CD4-positive, alpha-beta T cell treated with Interleukin-21 for 1 hour (primary cell): ENCODE measurements around the gene ENG.
"Not testable (repeated sequence)": the region's sequence is repeated elsewhere in the genome, so short reads cannot be mapped to it uniquely, and the experiment has no call there.

ENCODE experiments used
- DNase-seq: peaks from one replicate; pipeline ENCODE4 v3.0.0-alpha.2; 2020

Gene ENG

DNA sequence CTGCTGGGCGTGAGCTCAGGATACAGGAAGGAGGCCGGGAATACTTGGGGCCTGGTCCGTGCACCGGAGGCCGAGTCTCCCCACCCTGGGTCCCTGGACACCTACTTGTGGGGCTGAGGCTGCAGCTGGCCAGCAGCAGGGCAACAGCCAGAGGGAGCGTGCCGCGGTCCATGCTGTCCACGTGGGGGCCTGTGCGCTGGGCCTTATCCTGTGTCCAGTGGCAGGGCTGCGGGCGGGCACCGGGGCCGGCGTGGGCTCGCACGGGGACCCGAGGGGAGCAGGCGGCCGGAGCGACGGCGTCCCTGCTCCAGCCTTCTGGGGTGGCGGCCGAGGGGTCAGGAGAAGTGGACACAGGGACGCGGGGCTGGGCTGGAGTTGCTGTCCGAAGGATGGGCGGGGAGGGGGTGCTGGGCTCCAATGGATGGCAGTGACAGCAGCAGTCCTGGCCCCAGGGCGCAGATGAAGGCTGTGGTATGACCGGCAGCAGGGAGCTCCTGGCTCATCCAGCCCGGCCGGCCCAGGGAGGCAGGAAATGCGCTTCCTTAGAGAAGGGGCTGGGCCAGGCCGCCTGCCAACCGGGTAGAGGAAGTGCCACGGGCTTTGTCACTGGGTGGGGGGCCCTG, at the start of gene ENG:
ENG (minus strand) TSS at position 475 of the 623 bp plus-strand sequence; CDS start at position 172, 303 bp downstream.
- no peak for DNase-seq

DNA sequence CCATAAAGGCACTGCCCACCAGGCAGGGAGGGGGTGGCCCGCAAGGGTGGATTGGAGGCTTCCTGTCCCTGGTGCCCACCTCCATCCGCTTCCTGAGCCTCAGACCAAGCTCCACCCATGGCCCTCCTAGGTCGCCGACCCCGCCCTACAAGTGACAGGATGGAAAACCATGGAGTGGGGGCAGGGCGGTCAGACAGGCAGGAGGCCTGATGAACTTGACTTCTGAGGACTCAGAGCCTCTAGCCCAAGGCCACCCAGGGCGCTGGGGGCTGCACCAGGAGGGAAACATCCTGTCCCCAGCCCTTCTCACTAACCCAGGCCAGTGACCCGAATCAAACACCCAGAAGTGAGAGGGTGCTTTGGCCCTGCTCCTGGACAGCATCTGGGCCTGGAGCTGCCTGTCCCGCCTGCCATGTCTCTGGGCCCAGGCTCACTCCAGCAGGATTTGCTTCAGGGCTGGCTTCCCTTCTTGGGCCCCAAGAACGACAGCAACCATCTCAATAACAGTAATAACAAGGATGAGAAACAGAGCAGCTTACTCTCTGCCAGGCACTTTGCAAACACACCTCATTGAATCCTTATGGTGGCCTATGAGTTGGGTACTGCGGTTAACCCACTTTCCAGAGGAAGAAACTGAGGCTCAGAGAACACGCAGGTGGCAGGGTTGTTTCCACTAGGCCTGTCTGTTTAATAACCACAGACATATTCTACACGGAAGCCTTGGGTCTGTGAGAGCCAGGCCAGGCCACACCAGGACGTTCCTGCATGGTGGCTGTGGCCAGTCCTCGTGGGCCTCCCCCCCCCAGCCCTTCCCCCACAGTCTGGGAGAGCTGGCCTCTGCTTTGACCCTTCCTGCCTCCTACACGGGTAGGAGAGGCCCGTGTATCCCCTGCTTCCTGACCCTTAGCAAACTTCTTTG, 49.4 kb upstream of the ENG start:
- DNase-seq = peak; percentile 75

DNA sequence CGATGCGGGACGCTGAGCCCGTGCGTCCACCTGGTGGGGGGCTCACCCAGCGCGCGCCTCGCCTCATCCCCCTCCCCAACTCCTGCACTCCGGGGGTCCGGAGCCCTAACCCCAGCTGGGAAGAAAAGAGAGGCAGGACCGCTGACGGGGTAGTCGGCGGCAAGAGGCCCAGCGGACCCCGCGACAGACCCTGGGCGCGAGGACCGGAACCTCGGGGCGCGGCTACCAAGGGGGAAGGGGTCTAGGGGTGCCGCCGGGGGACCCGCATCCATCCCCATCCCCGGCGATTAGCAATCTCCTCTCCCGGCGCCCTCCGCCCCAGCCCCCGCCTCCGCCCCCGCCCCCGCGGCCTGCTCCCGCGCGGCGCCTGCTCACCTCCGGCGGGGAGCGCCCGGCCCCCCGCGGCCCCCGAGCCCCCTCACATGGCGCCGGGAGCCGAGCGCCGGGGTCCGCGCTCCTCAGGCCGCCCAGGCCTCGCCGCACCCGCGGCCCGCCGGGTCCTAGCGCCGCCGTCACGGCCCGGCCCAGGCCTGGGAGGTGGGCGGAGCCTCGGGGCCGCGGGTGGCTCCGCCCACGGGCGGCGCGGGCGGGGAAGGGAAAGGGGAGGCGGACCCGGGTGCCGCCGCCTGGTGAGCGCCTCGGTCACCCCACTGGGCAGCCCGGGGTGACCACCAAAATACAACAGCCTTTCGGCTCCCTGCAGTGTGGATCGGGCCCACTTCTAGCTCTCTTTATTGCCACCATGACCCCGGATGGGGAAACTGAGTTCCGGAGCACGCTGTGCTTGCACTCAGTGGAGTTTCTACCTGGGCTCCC, 44.9 kb upstream of the ENG start, which contains the start of gene ST6GALNAC6:
ST6GALNAC6 (minus strand) TSS at position 476 of the 816 bp plus-strand sequence. CDS start 1,622 bp downstream, outside the sequence.
- peak; percentile 75 for DNase-seq

DNA sequence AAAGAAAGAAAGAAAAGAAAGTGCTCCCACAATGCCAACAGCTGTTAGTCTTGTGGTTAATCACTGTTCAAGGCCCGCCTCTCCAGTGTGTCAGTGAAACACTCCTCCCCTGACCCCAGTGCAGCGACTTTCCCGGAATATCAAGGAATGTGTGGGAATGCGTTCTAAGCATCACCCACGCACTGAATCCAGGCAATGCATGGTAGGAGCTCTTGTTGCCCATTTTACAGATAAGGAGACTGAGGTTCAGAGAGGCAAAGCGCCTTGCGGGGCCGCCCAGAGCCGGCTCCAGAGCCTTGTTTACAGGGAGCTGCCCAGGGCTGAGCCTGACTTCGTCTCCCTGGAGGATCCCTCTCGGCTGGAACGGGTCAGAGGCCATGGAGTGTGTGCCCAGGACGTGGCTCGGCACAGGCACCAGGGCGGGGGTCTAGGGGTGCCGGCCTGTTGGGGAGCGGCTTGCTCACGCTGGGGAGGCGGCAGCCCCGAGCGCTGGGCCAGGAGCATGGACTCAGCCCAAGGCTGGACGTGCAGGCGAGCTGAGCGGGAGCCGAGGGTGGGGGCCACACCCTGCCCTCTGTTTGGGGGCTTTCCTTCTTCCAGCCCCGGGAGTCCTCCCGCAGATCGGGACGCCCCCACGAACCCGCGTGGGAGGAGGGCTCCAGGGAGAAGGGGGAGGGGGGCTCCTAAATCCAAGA, 44.1 kb upstream of the ENG start:
- no peak for DNase-seq

- peak; percentile 29 for DNase-seq
Observed at GRCh38 chr9:127897193-127897692, 42.8 kb upstream of the ENG start.

DNA sequence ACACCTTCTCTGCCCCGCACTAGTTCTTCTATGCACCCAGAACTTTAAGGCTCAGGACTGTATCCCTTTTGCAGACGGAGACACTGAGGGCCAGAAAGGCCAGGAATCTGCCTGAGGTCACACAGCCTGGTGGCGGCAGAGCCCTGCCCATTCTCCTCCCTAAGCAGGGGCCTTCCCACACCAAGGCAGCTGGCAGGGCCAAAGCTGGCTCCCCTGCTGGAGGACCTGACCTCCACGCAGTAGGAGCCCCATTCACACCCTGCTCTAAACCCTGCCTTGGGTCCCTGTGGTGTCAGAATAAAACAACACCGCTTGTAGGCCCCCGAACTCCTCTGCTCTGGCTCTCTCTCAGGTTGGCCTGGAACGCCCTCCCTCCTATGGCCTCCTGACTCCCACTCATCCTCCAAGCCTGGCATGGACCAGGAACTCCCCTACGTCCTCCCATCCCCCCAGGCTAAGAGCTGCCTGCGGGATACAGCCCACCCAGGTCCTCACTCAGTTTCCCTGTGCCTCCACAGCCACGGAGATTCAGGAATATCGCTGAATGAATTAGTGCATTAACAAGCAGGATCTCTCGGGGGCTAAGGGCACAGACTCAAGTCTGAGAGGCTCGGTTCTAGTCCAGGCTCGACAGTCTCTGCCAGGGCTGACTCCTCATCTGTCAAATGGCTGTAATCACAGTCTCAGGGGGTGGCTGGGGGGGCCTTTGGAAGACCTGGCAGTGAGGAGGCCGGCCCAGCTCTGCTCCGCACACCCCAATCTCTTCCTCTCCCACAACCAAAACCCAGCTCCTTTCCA, 42.1 kb upstream of the ENG start:
- no peak for DNase-seq

DNA sequence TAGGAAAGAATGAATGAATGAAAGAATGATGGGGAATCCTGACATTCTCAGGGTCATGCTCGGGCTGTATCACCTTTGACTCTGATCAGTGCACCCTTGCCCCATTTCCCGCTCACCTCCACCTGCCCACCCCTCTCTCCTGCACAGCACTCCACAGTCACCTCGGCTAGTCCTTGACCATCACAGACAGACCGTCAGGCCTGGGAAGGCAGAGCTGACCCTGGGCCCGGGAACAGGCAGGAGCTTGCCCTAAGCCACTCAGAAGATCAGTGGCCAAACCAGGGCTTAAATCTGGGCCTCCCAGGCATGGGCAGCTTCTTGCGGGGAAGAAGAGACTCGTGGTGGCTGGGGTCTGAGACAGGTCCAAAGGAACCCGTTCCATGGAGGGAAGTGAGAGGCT, 41.4 kb upstream of the ENG start:
- no peak for DNase-seq

- no peak for DNase-seq
Observed at GRCh38 chr9:127893392-127893791, 38.9 kb upstream of the ENG start.

DNA sequence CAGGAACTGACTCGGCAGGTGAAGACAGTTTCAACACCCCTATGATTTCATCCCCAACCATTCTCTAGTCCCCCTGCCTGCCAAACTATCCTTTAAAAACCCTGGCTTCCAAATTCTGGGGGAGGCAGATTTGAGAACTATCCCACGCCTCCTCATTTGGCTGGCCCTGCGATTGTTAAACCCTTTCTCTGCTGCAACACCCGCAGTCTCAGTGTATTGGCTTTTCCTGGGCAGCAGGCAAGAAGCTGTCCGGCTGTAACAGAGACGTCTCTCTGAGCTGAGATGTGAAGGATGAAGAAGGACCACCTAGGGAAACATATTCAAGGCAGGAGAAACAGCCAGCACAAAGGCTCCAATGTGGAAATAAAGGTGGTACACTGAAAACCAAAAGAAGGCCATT, 38.4 kb upstream of the ENG start:
- no peak for DNase-seq

DNA sequence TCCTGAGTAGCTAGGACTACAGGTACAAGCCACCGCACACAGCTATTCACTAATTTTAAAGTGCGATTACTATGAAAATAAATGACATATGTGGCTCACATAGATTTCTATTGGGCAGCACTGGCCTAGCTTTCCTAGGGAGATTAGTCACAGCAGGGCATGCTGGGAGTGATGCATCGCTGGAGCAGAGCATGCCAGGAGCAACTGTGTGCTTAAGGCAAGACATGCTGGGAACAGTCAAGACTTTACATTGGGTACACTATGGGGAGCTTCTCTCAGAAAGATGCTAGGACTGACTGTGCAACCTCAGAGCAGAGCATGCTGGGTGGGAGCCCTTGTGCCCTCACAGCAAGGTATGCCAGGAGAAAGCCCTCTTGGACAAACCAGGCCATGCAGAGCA, 35.6 kb upstream of the ENG start:
- DNase-seq = no peak

DNA sequence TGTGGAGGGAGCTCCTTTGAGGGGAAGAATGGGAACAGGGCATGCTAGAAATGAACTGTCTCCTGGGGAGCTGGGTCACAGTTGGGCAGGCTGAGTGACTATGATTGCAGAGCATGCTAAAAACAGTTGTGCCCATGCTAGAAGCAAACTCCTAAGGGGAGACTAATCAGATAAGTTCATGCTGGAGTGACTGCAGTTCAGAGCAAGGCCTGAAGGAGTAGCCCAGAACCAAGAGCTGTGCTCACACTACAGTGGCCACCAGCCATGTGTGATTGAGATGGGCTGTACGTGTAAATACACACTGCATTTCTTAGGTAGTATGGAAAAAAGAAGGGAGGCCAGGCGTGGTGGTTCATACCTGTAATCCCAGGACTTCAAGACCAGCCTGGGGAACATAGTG, 33.3 kb upstream of the ENG start:
- DNase-seq = no peak

GRCh38 chr9:127886401-127886972, 32.0 kb upstream of the ENG start:
- no peak for DNase-seq

- DNase-seq = no peak
Observed at GRCh38 chr9:127885508-127886281, 31.2 kb upstream of the ENG start.

DNA sequence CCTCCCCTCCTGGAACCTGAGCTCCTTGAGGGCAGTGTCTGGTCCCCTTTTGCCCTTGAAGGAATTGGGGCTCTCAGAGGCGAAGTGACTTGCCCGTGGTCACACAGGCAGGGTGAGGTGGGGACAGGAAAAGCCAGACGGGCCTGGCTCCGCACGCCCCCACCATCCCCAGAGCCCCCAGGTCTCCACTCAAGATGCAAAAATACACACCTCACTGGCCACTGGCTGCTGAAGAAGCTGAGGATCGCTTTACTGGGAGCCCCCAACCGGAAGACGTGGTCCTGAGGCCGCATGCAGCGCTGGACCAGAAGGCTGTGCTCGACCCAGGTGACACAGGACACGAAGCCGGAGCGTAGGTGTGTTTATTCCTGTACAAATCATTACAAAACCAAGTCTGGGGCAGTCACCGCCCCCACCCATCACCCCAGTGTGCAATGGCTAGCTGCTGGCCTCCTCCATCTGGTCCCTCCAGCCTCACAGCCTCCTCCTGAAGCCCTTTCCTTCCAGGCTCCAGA, 30.6 kb upstream of the ENG start:
- DNase-seq = no peak

- no peak for DNase-seq
Observed at GRCh38 chr9:127884427-127884911, 30.0 kb upstream of the ENG start.

DNA sequence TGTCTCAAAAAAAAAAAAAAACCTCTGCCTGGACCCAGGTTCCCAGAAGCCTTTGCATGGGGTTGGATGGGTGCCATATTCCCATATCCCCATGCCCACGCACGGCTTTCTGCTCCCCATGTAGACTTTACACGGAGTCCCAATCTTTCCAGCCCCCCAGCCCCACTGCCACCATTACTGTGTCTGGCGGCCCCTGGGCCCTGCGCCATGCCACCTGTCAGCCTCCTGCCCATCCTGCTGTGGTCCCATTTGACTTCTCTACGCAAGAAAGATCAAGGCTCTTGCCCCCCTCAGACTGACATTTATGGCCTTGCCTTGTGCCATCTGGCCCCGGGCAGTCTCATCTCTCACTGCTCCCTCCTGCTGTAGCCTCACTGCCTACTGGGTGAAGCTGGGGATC, 29.5 kb upstream of the ENG start:
- no peak for DNase-seq

DNA sequence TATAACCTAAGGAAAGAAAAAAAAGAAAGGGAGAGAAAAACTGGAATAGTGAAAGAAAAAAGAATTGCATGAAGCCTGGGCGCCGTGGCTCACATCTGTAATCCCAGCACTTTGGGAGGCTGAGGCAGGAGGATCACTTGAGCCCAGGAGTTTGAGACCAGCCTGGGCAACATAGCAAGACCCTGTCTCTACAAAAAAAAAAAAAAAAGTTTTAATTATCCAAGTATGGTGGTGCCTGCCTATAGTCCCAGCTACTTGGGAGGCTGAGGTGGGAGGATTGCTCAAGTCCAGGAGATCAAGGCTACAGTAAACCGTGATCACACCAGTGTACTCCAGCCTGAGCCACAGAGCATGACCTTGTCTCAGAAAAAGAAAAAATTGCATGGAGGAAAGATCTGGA, 27.3 kb upstream of the ENG start:
- DNase-seq = not testable (repeated sequence)

GRCh38 chr9:127880143-127880542, 25.7 kb upstream of the ENG start:
- DNase-seq = no peak

- DNase-seq = no peak
Observed at GRCh38 chr9:127878652-127879390, 24.4 kb upstream of the ENG start.
